Activated naive CD4-positive, alpha-beta T cell treated with anti-CD3 and anti-CD28 coated beads for 36 hours (primary cell): ENCODE data around the gene WDR18. TPM values are rescaled to one million over a fixed set of nuclear protein-coding genes. Genes with fewer than 3 reads are reported as not detected.

Experiments
- CTCF ChIA-PET: fragments of 350-600 bp; sonication (Branson Sonifier 250); formaldehyde crosslinking; loops from one replicate; lab custom pipeline; 2021; ENCODE audit warnings: antibody characterized with exemption; lab: Charles Lee
- DNase-seq: peaks from one replicate; pipeline ENCODE4 v3.0.0-alpha.2; 2020
- H3K27ac Mint-ChIP-seq: one replicate; pipeline ENCODE4 v1.8.0; 2021; ENCODE audit warnings: mild to moderate bottlenecking, mixed read lengths
- H3K27me3 Mint-ChIP-seq: one replicate; pipeline ENCODE4 v1.8.0; 2021; ENCODE audit warnings: low read depth, mixed read lengths
- H3K36me3 Mint-ChIP-seq: one replicate; pipeline ENCODE4 v1.8.0; 2021; ENCODE audit warnings: low read depth, mixed read lengths
- H3K4me1 Mint-ChIP-seq: one replicate; pipeline ENCODE4 v1.8.0; 2021; ENCODE audit warnings: low read depth, mixed read lengths
- H3K4me3 Mint-ChIP-seq: one replicate; pipeline ENCODE4 v1.8.0; 2021; ENCODE audit warnings: mild to moderate bottlenecking, moderate library complexity, mixed read lengths
- H3K9me3 Mint-ChIP-seq: one replicate; pipeline ENCODE4 v1.8.0; 2021; ENCODE audit warnings: mixed read lengths
- intact Hi-C: fragments of 100-400 bp; cut with micrococcal nuclease; formaldehyde crosslinking; loops from one replicate; pipeline ENCODE4 v1.15.1; 2023
- total RNA-seq, 2 experiments: library from RNA; stranded (reverse); gene quantifications; one replicate each; pipeline ENCODE4 v1.2.3, GENCODE V29; 2021

Gene WDR18
- total RNA-seq = 10 to 100 TPM; 77.8 to 82.0 TPM

GRCh38 chr19:984165-984967 lies at the start of gene WDR18:
WDR18 (plus strand) TSS chr19:984345; CDS start chr19:984354, 9 bp downstream.
- intact Hi-C loops = loop anchor here (1.0 to 5.0 kb wide), 3 partner anchors 59 to 208 kb away; no protein-coding TSS in a partner anchor
- DNase-seq = peak; percentile 94
- Mint-ChIP-seq H3K36me3 (peaks cover 8% of the 10 kb centered on the region), H3K4me1 (peaks cover 21% of the 10 kb centered on the region), H3K9me3 (no peaks in the 10 kb centered on the region), H3K27ac (peak within 1 kb of the TSS; percentile 91), H3K4me3 (peak within 1 kb of the TSS; percentile 92), H3K27me3 (no peaks in the 10 kb centered on the region)
- CTCF ChIA-PET = interaction anchor here (0.5 to 5.4 kb wide), 12 partner anchors 13 to 214 kb away, joined by 3 to 102 read pairs (median 4); partner anchors contain the start of genes MED16 and RNU6-9

GRCh38 chr19:934865-935479 lies 49.2 kb upstream of the WDR18 start:
- H3K4me1 Mint-ChIP-seq = peaks cover 28% of the 10 kb centered on the region
- no peaks in the 10 kb centered on the region for H3K9me3 Mint-ChIP-seq
- intact Hi-C loops = no loop called here
- H3K27me3 Mint-ChIP-seq = no peaks in the 10 kb centered on the region
- H3K4me3 Mint-ChIP-seq = no peak overlapping the region
- DNase-seq = no peak
- H3K36me3 Mint-ChIP-seq = peaks cover 8% of the 10 kb centered on the region
- H3K27ac Mint-ChIP-seq = no peak overlapping the region
- CTCF ChIA-PET = no interaction called here

- Mint-ChIP-seq H3K36me3 (peaks cover 8% of the 10 kb centered on the region), H3K9me3 (no peaks in the 10 kb centered on the region), H3K4me1 (peaks cover 33% of the 10 kb centered on the region), H3K27me3 (no peaks in the 10 kb centered on the region), H3K4me3 (no peak overlapping the region), H3K27ac (no peak overlapping the region)
- intact Hi-C loops = no loop called here
- no peak for DNase-seq
- CTCF ChIA-PET = no interaction called here
These were observed 48.0 kb upstream of the WDR18 start for GRCh38 chr19:936175-936546.

- Mint-ChIP-seq H3K27ac (no peak overlapping the region), H3K9me3 (no peaks in the 10 kb centered on the region), H3K4me3 (no peak overlapping the region), H3K27me3 (no peaks in the 10 kb centered on the region), H3K4me1 (peaks cover 35% of the 10 kb centered on the region), H3K36me3 (peaks cover 8% of the 10 kb centered on the region)
- CTCF ChIA-PET = no interaction called here
- peak; percentile 45 for DNase-seq
- intact Hi-C loops = no loop called here
These were observed 46.9 kb upstream of the WDR18 start for GRCh38 chr19:937259-937694.

GRCh38 chr19:938233-938923 lies 45.8 kb upstream of the WDR18 start:
- H3K27me3 Mint-ChIP-seq = no peaks in the 10 kb centered on the region
- no peak overlapping the region for H3K27ac Mint-ChIP-seq
- no peaks in the 10 kb centered on the region for H3K9me3 Mint-ChIP-seq
- CTCF ChIA-PET = interaction anchor here (0.7 to 1.0 kb wide), 2 partner anchors 16 to 43 kb away, joined by 3 to 5 read pairs; no protein-coding TSS in a partner anchor
- peaks cover 6% of the 10 kb centered on the region for H3K36me3 Mint-ChIP-seq
- DNase-seq = no peak
- peaks cover 28% of the 10 kb centered on the region for H3K4me1 Mint-ChIP-seq
- intact Hi-C loops = no loop called here
- no peak overlapping the region for H3K4me3 Mint-ChIP-seq

GRCh38 chr19:939439-939838 lies 44.7 kb upstream of the WDR18 start:
- peaks cover 6% of the 10 kb centered on the region for H3K36me3 Mint-ChIP-seq
- peaks cover 28% of the 10 kb centered on the region for H3K4me1 Mint-ChIP-seq
- no peak overlapping the region for H3K4me3 Mint-ChIP-seq
- H3K27me3 Mint-ChIP-seq = no peaks in the 10 kb centered on the region
- intact Hi-C loops = no loop called here
- no peak overlapping the region for H3K27ac Mint-ChIP-seq
- DNase-seq = no peak
- H3K9me3 Mint-ChIP-seq = no peaks in the 10 kb centered on the region
- CTCF ChIA-PET = interaction anchor here (0.7 kb wide), 1 partner anchor 17 kb away, joined by 5 read pairs; no protein-coding TSS in a partner anchor

- CTCF ChIA-PET = interaction anchor here (0.7 kb wide), 1 partner anchor 44 kb away, joined by 3 read pairs; no protein-coding TSS in a partner anchor
- no peaks in the 10 kb centered on the region for H3K9me3 Mint-ChIP-seq
- peaks cover 28% of the 10 kb centered on the region for H3K4me1 Mint-ChIP-seq
- no peaks in the 10 kb centered on the region for H3K27me3 Mint-ChIP-seq
- no peak overlapping the region for H3K27ac Mint-ChIP-seq
- no peak for DNase-seq
- intact Hi-C loops = loop anchor here (2.0 kb wide), 1 partner anchor 13 kb away; the partner anchor contains the start of gene ARID3A
- peak overlapping the region; percentile 68 for H3K4me3 Mint-ChIP-seq
- peaks cover 6% of the 10 kb centered on the region for H3K36me3 Mint-ChIP-seq
These were observed 44.2 kb upstream of the WDR18 start for GRCh38 chr19:939922-940321.

- H3K4me1 Mint-ChIP-seq = peaks cover 28% of the 10 kb centered on the region
- intact Hi-C loops = loop anchor here (2.0 kb wide), 1 partner anchor 14 kb away; the partner anchor contains the start of gene ARID3A
- peaks cover 6% of the 10 kb centered on the region for H3K36me3 Mint-ChIP-seq
- CTCF ChIA-PET = interaction anchor here (0.7 to 0.9 kb wide), 2 partner anchors 9 to 43 kb away, joined by 3 read pairs; no protein-coding TSS in a partner anchor
- peak; percentile 52 for DNase-seq
- peak overlapping the region; percentile 68 for H3K4me3 Mint-ChIP-seq
- H3K9me3 Mint-ChIP-seq = no peaks in the 10 kb centered on the region
- no peaks in the 10 kb centered on the region for H3K27me3 Mint-ChIP-seq
- H3K27ac Mint-ChIP-seq = no peak overlapping the region
These were observed 43.4 kb upstream of the WDR18 start for GRCh38 chr19:940591-941291.

GRCh38 chr19:941292-942132 lies 42.6 kb upstream of the WDR18 start:
- no peaks in the 10 kb centered on the region for H3K9me3 Mint-ChIP-seq
- peaks cover 6% of the 10 kb centered on the region for H3K36me3 Mint-ChIP-seq
- H3K4me3 Mint-ChIP-seq = peak overlapping the region; percentile 63
- no peaks in the 10 kb centered on the region for H3K27me3 Mint-ChIP-seq
- peaks cover 27% of the 10 kb centered on the region for H3K4me1 Mint-ChIP-seq
- intact Hi-C loops = loop anchor here (2.0 kb wide), 1 partner anchor 15 kb away; the partner anchor contains the start of gene ARID3A
- CTCF ChIA-PET = interaction anchor here (0.9 kb wide), 1 partner anchor 10 kb away, joined by 3 read pairs; no protein-coding TSS in a partner anchor
- H3K27ac Mint-ChIP-seq = no peak overlapping the region
- DNase-seq = no peak

GRCh38 chr19:942133-942645 lies 42.0 kb upstream of the WDR18 start:
- no peak for DNase-seq
- Mint-ChIP-seq H3K27ac (no peak overlapping the region), H3K27me3 (no peaks in the 10 kb centered on the region), H3K4me1 (peaks cover 23% of the 10 kb centered on the region), H3K9me3 (no peaks in the 10 kb centered on the region), H3K4me3 (no peak overlapping the region), H3K36me3 (peaks cover 5% of the 10 kb centered on the region)
- intact Hi-C loops = no loop called here
- CTCF ChIA-PET = interaction anchor here (0.9 kb wide), 1 partner anchor 10 kb away, joined by 3 read pairs; no protein-coding TSS in a partner anchor
